Metanephros (tissue), 2 donors: ENCODE results near the gene DNAJC18. TPM values are rescaled to one million over a fixed set of nuclear protein-coding genes. Genes with fewer than 3 reads are reported as not detected.

ENCODE experiments used
- small RNA-seq: library from RNA; depleted of rRNA; stranded (forward); fragments of <200 nt; gene quantifications from one replicate; pipeline ENCODE3, GENCODE V24; 2014; ENCODE audit warnings: low replicate concordance
- total RNA-seq: library from RNA; depleted of rRNA; stranded (reverse); fragments of >200 nt; gene quantifications from one replicate; pipeline ENCODE4 v1.2.3, GENCODE V29; 2014

The DNAJC18 gene
- 11.2 TPM for total RNA-seq

GRCh38 chr5:139439013-139439903, at the start of gene DNAJC18:
TSS of gene DNAJC18 (minus strand) at chr5:139439525. CDS start at chr5:139439445, 80 bp downstream.

GRCh38 chr5:139482050-139482889, 42.9 kb upstream of the DNAJC18 start, which contains the start of gene STING1:
TSS of gene STING1 (minus strand) at chr5:139482758. CDS start at chr5:139481704, 1,054 bp downstream.

GRCh38 chr5:139470821-139471300, 31.5 kb upstream of the DNAJC18 start, which contains the start of gene SMIM33:
TSS of gene SMIM33 (plus strand) at chr5:139471004. CDS start at chr5:139471122, 118 bp downstream.

GRCh38 chr5:139462586-139463276, 23.4 kb upstream of the DNAJC18 start, which contains the start of gene ECSCR:
TSS of gene ECSCR (minus strand) at chr5:139462743. CDS start at chr5:139462670, 73 bp downstream.

GRCh38 chr5:139403787-139404483, 35.4 kb downstream of the DNAJC18 start, which contains the start of gene SPATA24:
TSS of gene SPATA24 (minus strand) at chr5:139404089. CDS start at chr5:139404060, 29 bp downstream.

GRCh38 chr5:139394654-139395566, 44.4 kb downstream of the DNAJC18 start, which contains the start of gene PROB1:
TSS of gene PROB1 (minus strand) at chr5:139395104. CDS start at chr5:139395081, 23 bp downstream.

GRCh38 chr5:139389701-139390638, 49.4 kb downstream of the DNAJC18 start, which contains the start of gene MZB1:
TSS of gene MZB1 (minus strand) at chr5:139389913. CDS start at chr5:139389856, 57 bp downstream.

GRCh38 chr5:139383275-139383992, 55.9 kb downstream of the DNAJC18 start, which contains the start of gene SLC23A1:
TSS of gene SLC23A1 (minus strand) at chr5:139383297. CDS start at chr5:139383253, 44 bp downstream.

Small RNA genes lying within 50 kb of the gene (small RNA-seq; reads per million reads assigned to genes)
- gene RNU5B-4P = 0.19 reads per million

Other genes with a start within 250 kb of the DNAJC18 start
- gene SIL1, start 241.2 kb downstream of the DNAJC18 start, total RNA-seq = 36.1 TPM
- 334 TPM for gene MATR3, start 145.8 kb downstream of the DNAJC18 start, total RNA-seq
- gene PAIP2, start 97.7 kb downstream of the DNAJC18 start, total RNA-seq = 68.5 TPM
- gene SLC23A1, start 56.2 kb downstream of the DNAJC18 start, total RNA-seq = 6.2 TPM
- gene MZB1, start 49.6 kb downstream of the DNAJC18 start, total RNA-seq = 0.93 TPM
- 11.2 TPM for gene PROB1, start 44.4 kb downstream of the DNAJC18 start, total RNA-seq
- gene SPATA24, start 35.4 kb downstream of the DNAJC18 start, total RNA-seq = 5.5 TPM
- 24.9 TPM for gene ECSCR, start 23.2 kb upstream of the DNAJC18 start, total RNA-seq
- gene SMIM33, start 31.5 kb upstream of the DNAJC18 start, total RNA-seq = not detected
- 48.5 TPM for gene STING1, start 43.2 kb upstream of the DNAJC18 start, total RNA-seq
- 70.9 TPM for gene UBE2D2, start 121.8 kb upstream of the DNAJC18 start, total RNA-seq
- gene CXXC5, start 208.8 kb upstream of the DNAJC18 start, total RNA-seq = 196 TPM